HG03520 (cell line): ENCODE measurements around the gene CLIC3.

Source experiments
- ATAC-seq: cut with Tn5 transposase; IDR thresholded peaks from one replicate; pipeline ENCODE4 v1.9.1; 2021; ENCODE audit warnings: mild to moderate bottlenecking, moderate library complexity; ENCODE audit not compliant: unreplicated experiment

CLIC3 gene

GRCh38 chr9:136968333-136969127 is 27.8 kb downstream of the CLIC3 start:
- ATAC-seq = no peak

GRCh38 chr9:136965771-136966484 is 30.4 kb downstream of the CLIC3 start:
- ATAC-seq = no peak

- no peak for ATAC-seq
These were observed 31.4 kb downstream of the CLIC3 start for GRCh38 chr9:136964833-136965422.

- ATAC-seq = no peak
These were observed 32.1 kb downstream of the CLIC3 start for GRCh38 chr9:136964171-136964689.

GRCh38 chr9:136963751-136964150 is 32.6 kb downstream of the CLIC3 start:
- ATAC-seq = no peak

GRCh38 chr9:136963341-136963740 is 33.0 kb downstream of the CLIC3 start:
- ATAC-seq = no peak

GRCh38 chr9:136962701-136963248 is 33.6 kb downstream of the CLIC3 start:
- no peak for ATAC-seq

- ATAC-seq = no peak
These were observed 34.2 kb downstream of the CLIC3 start for GRCh38 chr9:136962163-136962562.

- no peak for ATAC-seq
These were observed 34.9 kb downstream of the CLIC3 start for GRCh38 chr9:136961279-136962065.

GRCh38 chr9:136960938-136961275 is 35.5 kb downstream of the CLIC3 start:
- ATAC-seq = no peak

- no peak for ATAC-seq
These were observed 36.0 kb downstream of the CLIC3 start for GRCh38 chr9:136960212-136960937.

- no peak for ATAC-seq
These were observed 37.2 kb downstream of the CLIC3 start for GRCh38 chr9:136958898-136959850.

GRCh38 chr9:136958473-136958872 is 37.9 kb downstream of the CLIC3 start:
- no peak for ATAC-seq

- no peak for ATAC-seq
These were observed 38.5 kb downstream of the CLIC3 start for GRCh38 chr9:136957901-136958300.

- no peak for ATAC-seq
These were observed 38.9 kb downstream of the CLIC3 start for GRCh38 chr9:136957461-136957860.

- ATAC-seq = no peak
These were observed 39.8 kb downstream of the CLIC3 start for GRCh38 chr9:136956604-136957003.

GRCh38 chr9:136955943-136956335 is 40.4 kb downstream of the CLIC3 start:
- ATAC-seq = no peak

GRCh38 chr9:136955202-136955942 is 41.0 kb downstream of the CLIC3 start:
- ATAC-seq = no peak
